Nephron (organoid): ENCODE measurements around the gene C11orf54.
A peak's percentile ranks its signal among the peaks of the same experiment; 100 is the strongest.

ENCODE experiments used
- H3K27ac Mint-ChIP-seq, 3 experiments: 2 replicates each; pipeline ENCODE4 v1.8.0; 2020; ENCODE audit warnings: mixed read lengths in 3 of 3, mild to moderate bottlenecking in 2 of 3, moderate library complexity in 1 of 3
- H3K27me3 Mint-ChIP-seq: 2 replicates; pipeline ENCODE4 v1.8.0; 2021; ENCODE audit warnings: low read depth, mild to moderate bottlenecking, moderate library complexity, mixed read lengths
- H3K36me3 Mint-ChIP-seq: 2 replicates; pipeline ENCODE4 v1.8.0; 2020; ENCODE audit warnings: low read depth, mixed read lengths
- H3K4me1 Mint-ChIP-seq: 2 replicates; pipeline ENCODE4 v1.8.0; 2020; ENCODE audit warnings: mixed read lengths
- H3K4me3 Mint-ChIP-seq, 3 experiments: 2 replicates each; pipeline ENCODE4 v1.8.0; 2020; ENCODE audit warnings: mild to moderate bottlenecking in 3 of 3, mixed read lengths in 3 of 3, moderate library complexity in 2 of 3
- H3K9me3 Mint-ChIP-seq: 2 replicates; pipeline ENCODE4 v1.8.0; 2020; ENCODE audit warnings: mixed read lengths
- TF ChIP-seq, protein P1 (sequence below), 3 experiments: fragments of 200-600 bp; sonication (generic); IDR thresholded peaks; one replicate each; pipeline ENCODE4 v1.5.0; 2021; ENCODE audit warnings: antibody characterized with exemption in 3 of 3; ENCODE audit not compliant: unreplicated experiment in 3 of 3

C11orf54 gene

DNA sequence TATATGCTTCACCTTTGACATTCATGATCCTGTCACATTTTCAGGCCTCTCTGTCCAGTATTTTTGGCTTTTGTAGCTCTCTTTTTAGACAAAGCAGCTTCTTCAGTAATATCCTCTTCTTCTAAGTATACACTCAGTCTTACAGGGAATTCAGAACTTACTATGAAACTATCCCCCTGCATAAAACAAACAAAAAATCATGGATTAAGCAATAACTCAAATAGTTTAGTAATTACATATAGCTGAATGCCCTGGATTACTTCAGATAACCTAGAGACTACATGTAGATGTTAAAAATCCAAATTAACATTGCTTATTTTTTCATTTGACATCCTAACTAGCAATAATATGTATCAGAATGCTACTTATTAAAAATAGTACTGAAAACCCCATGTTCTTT lies 5.3 kb upstream of the C11orf54 start:
- Mint-ChIP-seq H3K9me3 (no peaks in the 10 kb centered on the region), H3K4me3 (no peak overlapping the region), H3K27me3 (no peaks in the 10 kb centered on the region), H3K4me1 (peaks cover 48% of the 10 kb centered on the region), H3K36me3 (peaks cover 82% of the 10 kb centered on the region), H3K27ac (peak overlapping the region in 1 of 3 experiments; percentile 62)
- TF ChIP-seq, protein P1, sequence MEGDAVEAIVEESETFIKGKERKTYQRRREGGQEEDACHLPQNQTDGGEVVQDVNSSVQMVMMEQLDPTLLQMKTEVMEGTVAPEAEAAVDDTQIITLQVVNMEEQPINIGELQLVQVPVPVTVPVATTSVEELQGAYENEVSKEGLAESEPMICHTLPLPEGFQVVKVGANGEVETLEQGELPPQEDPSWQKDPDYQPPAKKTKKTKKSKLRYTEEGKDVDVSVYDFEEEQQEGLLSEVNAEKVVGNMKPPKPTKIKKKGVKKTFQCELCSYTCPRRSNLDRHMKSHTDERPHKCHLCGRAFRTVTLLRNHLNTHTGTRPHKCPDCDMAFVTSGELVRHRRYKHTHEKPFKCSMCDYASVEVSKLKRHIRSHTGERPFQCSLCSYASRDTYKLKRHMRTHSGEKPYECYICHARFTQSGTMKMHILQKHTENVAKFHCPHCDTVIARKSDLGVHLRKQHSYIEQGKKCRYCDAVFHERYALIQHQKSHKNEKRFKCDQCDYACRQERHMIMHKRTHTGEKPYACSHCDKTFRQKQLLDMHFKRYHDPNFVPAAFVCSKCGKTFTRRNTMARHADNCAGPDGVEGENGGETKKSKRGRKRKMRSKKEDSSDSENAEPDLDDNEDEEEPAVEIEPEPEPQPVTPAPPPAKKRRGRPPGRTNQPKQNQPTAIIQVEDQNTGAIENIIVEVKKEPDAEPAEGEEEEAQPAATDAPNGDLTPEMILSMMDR (IDR thresholded peaks at IDR 0.05; ENCODE audit: unreplicated experiment in 3 of 3), result no peak

DNA sequence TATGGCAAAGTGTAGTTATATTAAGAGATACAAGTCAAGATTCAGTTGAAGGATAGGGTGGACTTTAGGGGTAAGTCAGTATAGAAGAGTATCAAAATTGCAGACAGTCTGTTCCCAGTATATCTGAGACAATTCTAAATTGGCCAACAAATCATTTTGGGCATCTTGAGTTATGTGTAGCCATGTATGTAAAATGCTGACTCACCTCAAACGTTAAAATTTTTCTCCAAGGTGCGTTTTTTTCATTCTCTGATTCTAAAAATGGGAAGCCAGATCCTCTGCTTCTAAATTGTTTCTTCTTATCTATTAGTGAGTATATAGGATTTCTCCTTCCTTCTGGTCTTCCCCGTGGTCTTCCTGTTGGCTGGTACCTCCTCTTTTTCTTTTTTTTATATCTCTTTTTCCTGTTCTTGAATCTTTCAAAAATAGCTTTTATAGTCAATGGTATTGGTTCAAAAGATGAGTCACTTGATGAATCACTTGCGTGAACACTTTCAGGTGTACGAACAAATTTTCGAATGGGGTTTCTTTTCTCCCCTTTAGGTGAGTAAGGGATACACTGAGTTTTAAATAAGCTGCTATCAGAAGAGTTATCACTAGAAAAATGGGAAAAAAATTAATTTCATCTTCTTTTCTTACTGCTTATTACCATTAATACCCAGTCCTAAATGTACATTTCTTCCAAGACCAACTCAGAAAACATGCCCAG lies 3.4 kb upstream of the C11orf54 start:
- Mint-ChIP-seq H3K27me3 (no peaks in the 10 kb centered on the region), H3K4me3 (peak overlapping the region; percentile 98 to 99 (median 99)), H3K9me3 (no peaks in the 10 kb centered on the region), H3K27ac (peak overlapping the region; percentile 20 to 42 (median 35)), H3K4me1 (peaks cover 48% of the 10 kb centered on the region), H3K36me3 (peaks cover 67% of the 10 kb centered on the region)
- TF ChIP-seq, protein P1 (IDR thresholded peaks at IDR 0.05; ENCODE audit: unreplicated experiment in 3 of 3), result no peak

DNA sequence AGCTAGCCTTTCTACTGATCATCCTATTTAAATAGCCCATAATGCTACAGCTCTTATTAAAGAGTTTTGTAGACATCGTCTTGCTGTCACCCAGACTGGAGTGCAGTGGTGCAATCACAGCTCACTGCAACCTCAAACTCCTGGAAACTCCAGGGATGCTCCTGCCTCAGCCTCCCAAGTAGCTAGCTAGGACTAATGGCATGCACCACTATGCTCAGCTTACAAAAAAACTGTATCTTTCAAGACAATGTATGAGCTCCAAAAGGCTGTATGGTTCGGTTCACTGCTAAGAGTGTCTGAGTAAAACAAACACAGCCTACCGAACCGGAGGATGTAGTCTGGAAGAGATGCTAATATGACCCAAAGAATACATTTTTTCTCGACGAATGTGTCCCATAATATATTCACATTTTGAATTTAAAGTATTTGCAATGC lies 2.8 kb upstream of the C11orf54 start:
- TF ChIP-seq, protein P1 (IDR thresholded peaks at IDR 0.05; ENCODE audit: unreplicated experiment in 3 of 3), result no peak
- Mint-ChIP-seq H3K36me3 (peaks cover 63% of the 10 kb centered on the region), H3K9me3 (no peaks in the 10 kb centered on the region), H3K27me3 (no peaks in the 10 kb centered on the region), H3K4me3 (peak overlapping the region; percentile 98 to 99 (median 99)), H3K4me1 (peaks cover 50% of the 10 kb centered on the region), H3K27ac (peak overlapping the region; percentile 35 to 98 (median 63))

DNA sequence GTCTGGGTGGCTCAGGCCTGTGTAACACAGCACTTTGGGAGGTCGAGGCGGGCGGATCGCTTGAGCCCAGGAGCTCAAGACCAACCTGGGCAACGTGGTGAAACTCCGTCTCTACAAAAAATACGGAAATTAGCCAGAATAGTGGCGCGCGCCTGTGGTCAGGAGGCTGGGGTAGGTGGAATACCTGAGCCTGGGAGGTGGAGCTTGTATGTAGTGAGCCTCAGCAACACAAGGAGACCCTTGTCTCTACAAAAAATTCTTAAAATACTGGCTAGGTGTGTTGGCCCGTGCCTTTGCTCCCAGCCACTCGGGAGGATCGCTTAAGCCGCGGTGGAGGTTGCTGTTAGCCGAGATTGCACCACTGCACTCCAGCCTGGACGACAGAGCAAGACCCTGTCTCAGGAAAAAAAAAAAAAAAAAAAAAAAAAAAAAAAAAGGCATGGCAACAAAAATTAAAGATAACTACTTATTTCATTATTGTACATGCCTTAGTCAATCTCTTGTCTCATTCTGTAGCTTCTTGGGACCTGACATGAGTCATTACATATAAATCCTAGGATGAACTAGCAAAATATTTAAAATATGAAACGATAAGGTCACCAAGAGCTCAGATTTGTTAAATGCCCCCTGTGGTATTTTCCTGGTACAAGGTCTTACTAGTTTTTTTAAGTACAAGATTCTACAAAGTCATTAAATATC lies 1.3 kb upstream of the C11orf54 start:
- H3K27ac Mint-ChIP-seq, result peak overlapping the region; percentile 98 to 99 (median 99)
- no peaks in the 10 kb centered on the region for H3K27me3 Mint-ChIP-seq
- no peaks in the 10 kb centered on the region for H3K9me3 Mint-ChIP-seq
- H3K36me3 Mint-ChIP-seq, result peaks cover 53% of the 10 kb centered on the region
- TF ChIP-seq, protein P1 (IDR thresholded peaks at IDR 0.05; ENCODE audit: unreplicated experiment in 3 of 3), result no peak
- H3K4me3 Mint-ChIP-seq, result peak overlapping the region; percentile 98 to 99 (median 99)
- peaks cover 64% of the 10 kb centered on the region for H3K4me1 Mint-ChIP-seq

DNA sequence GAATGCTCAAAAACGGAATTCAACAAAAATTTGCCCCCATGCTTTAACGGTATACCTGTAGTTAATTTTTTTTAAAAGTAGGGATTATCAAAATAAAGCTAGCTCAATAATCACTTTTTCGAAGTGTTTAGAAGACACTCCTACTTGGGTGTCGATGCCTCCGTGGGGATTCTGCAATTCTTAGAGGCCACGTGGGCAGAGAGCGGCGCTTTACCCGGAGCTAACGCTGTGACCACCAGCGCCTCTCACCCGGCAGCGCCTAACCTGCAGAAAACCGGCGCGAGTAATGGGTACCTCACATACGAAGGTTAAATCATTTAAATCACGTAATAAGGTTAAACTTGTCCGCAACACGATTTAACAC lies 760 bp upstream of the C11orf54 start:
- peak overlapping the region; percentile 98 to 99 (median 99) for H3K27ac Mint-ChIP-seq
- peak overlapping the region; percentile 98 to 99 (median 99) for H3K4me3 Mint-ChIP-seq
- peaks cover 66% of the 10 kb centered on the region for H3K4me1 Mint-ChIP-seq
- no peaks in the 10 kb centered on the region for H3K27me3 Mint-ChIP-seq
- H3K36me3 Mint-ChIP-seq, result peaks cover 47% of the 10 kb centered on the region
- H3K9me3 Mint-ChIP-seq, result no peaks in the 10 kb centered on the region
- TF ChIP-seq, protein P1 (IDR thresholded peaks at IDR 0.05; ENCODE audit: unreplicated experiment in 3 of 3), result no peak
